Liver (tissue), 3 donors: ENCODE results near the gene SCAP.

ENCODE experiments used
- EGR1 ChIP-seq, 2 donors: IDR thresholded peaks; 2 replicates each; pipeline ENCODE4 v1.6.1; 2016 to 2018; ENCODE audit warnings: antibody characterized with exemption in 2 of 2, low read depth in 2 of 2
- RAD21 ChIP-seq, 2 donors: IDR thresholded peaks; 2 replicates each; pipeline ENCODE4 v1.6.1; 2016; ENCODE audit warnings: antibody characterized with exemption in 2 of 2, mild to moderate bottlenecking in 2 of 2
- RXRA ChIP-seq, 2 donors: IDR thresholded peaks; 2 replicates each; pipeline ENCODE4 v1.6.1; 2017 to 2018; ENCODE audit warnings: antibody characterized with exemption in 2 of 2, mild to moderate bottlenecking in 1 of 2
- SP1 ChIP-seq: IDR thresholded peaks from 2 replicates; pipeline ENCODE4 v1.6.1; 2018; ENCODE audit warnings: antibody characterized with exemption, mild to moderate bottlenecking
- TF ChIP-seq, protein P1 (sequence below): fragments of 150-350 bp; IDR thresholded peaks from 2 replicates; pipeline ENCODE4 v1.5.1; 2017; ENCODE audit warnings: improper control_type of control experiment, low read depth, low read length; ENCODE audit not compliant: missing input control
- TF ChIP-seq, protein P2 (sequence below): IDR thresholded peaks from 2 replicates; pipeline ENCODE4 v1.6.1; 2016; ENCODE audit warnings: antibody characterized with exemption
- donor health status: healthy.
- donor health status: healthy.

DNA sequence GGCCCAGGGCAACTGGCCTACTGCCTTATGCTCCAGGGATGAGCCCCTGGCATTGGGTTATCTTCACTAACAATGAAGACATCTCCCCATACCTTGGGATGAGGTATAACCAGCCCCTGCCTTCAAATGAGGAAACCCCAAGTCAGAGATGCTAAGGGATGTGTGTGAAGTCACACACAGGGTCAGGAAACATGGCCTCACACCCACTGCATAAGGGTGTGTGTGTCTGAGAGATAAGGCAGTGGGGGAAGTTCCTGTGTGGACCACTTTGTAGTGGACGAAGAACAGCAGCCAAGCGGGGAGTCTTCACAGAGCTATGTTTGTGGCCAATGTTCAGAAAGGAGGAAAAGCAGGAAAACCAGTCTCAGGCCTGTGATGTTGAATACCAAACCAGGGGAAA lies 27.3 kb upstream of the SCAP start:
- TF ChIP-seq, protein P1, sequence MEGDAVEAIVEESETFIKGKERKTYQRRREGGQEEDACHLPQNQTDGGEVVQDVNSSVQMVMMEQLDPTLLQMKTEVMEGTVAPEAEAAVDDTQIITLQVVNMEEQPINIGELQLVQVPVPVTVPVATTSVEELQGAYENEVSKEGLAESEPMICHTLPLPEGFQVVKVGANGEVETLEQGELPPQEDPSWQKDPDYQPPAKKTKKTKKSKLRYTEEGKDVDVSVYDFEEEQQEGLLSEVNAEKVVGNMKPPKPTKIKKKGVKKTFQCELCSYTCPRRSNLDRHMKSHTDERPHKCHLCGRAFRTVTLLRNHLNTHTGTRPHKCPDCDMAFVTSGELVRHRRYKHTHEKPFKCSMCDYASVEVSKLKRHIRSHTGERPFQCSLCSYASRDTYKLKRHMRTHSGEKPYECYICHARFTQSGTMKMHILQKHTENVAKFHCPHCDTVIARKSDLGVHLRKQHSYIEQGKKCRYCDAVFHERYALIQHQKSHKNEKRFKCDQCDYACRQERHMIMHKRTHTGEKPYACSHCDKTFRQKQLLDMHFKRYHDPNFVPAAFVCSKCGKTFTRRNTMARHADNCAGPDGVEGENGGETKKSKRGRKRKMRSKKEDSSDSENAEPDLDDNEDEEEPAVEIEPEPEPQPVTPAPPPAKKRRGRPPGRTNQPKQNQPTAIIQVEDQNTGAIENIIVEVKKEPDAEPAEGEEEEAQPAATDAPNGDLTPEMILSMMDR, result no peak
- TF ChIP-seq SP1 (no peak), EGR1 (IDR thresholded peaks at IDR 0.05; ENCODE audit: low read depth in 2 of 2) (no peak), RXRA (IDR thresholded peaks at IDR 0.05) (no peak), RAD21 (IDR thresholded peaks at IDR 0.05) (no peak)
- TF ChIP-seq, protein P2, sequence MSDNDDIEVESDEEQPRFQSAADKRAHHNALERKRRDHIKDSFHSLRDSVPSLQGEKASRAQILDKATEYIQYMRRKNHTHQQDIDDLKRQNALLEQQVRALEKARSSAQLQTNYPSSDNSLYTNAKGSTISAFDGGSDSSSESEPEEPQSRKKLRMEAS, result no peak
